Fibroblast of lung (primary cell): Measurements from ENCODE around the gene FMR1. TPM values are rescaled to one million over a fixed set of nuclear protein-coding genes. Genes with fewer than 3 reads are reported as not detected.

ENCODE experiments used
- DNase-seq, 2 donors: peaks; one replicate each; pipeline versions ENCODE4 v3.0.0 to v3.0.0-alpha.2; 2010; ENCODE audit warnings: low read depth in 2 of 2
- H2AFZ ChIP-seq: 2 replicates; pipeline ENCODE4 v1.5.1; 2012; ENCODE audit warnings: low read length, control low read depth, inconsistent platforms
- H3K27ac ChIP-seq: 2 replicates; pipeline ENCODE4 v1.5.1; 2011; ENCODE audit warnings: low read length, control low read depth; ENCODE audit not compliant: insufficient read depth
- H3K27me3 ChIP-seq: 2 replicates; pipeline ENCODE4 v1.5.1; 2011; ENCODE audit warnings: mild to moderate bottlenecking, low read length; ENCODE audit not compliant: control insufficient read depth, insufficient read depth
- H3K36me3 ChIP-seq: 2 replicates; pipeline ENCODE4 v1.5.1; 2011; ENCODE audit warnings: low read length; ENCODE audit not compliant: control insufficient read depth, insufficient read depth
- H3K4me1 ChIP-seq: 2 replicates; pipeline ENCODE4 v1.5.1; 2011; ENCODE audit warnings: low read length; ENCODE audit not compliant: control insufficient read depth, insufficient read depth; ENCODE audit errors: extremely low read depth
- H3K4me2 ChIP-seq: 2 replicates; pipeline ENCODE4 v1.5.1; 2011; ENCODE audit warnings: low read length, control low read depth; ENCODE audit not compliant: insufficient read depth; ENCODE audit errors: extremely low read depth
- H3K4me3 ChIP-seq, 4 experiments: fragments of 200-600 bp in 1 of 4; sonication (generic) in 1 of 4; replicated peaks in 1 of 4; 2 replicates each; pipeline ENCODE4 v1.5.1; 2011 to 2016; ENCODE audit warnings: low read length in 4 of 4, low read depth in 3 of 4, mild to moderate bottlenecking in 3 of 4, control low read depth in 2 of 4, inconsistent platforms in 1 of 4, mixed read lengths in 1 of 4; ENCODE audit not compliant: insufficient read depth in 1 of 4; ENCODE audit errors: control extremely low read depth in 1 of 4
- H3K79me2 ChIP-seq: 2 replicates; pipeline ENCODE4 v1.5.1; 2012; ENCODE audit warnings: mild to moderate bottlenecking, low read length, inconsistent platforms; ENCODE audit not compliant: control insufficient read depth, insufficient read depth
- H3K9ac ChIP-seq: 2 replicates; pipeline ENCODE4 v1.5.1; 2011; ENCODE audit warnings: mild to moderate bottlenecking, low read length, control low read depth; ENCODE audit not compliant: insufficient read depth
- H3K9me3 ChIP-seq: 2 replicates; pipeline ENCODE4 v1.5.1; 2012; ENCODE audit warnings: low read depth, low read length; ENCODE audit not compliant: control insufficient read depth, insufficient read depth
- H4K20me1 ChIP-seq: 2 replicates; pipeline ENCODE4 v1.5.1; 2011; ENCODE audit warnings: low read length; ENCODE audit not compliant: control insufficient read depth, insufficient read depth; ENCODE audit errors: extremely low read depth
- CTCF ChIP-seq, 2 donors: IDR thresholded peaks in 1 of 2; conservative IDR thresholded peaks in 1 of 2; 1 replicate in 1 of 2; 2 replicates in 1 of 2; pipeline ENCODE4 v1.5.1; 2011 to 2012; ENCODE audit warnings: low read length in 2 of 2, control low read depth in 1 of 2, inconsistent platforms in 1 of 2, low read depth in 1 of 2, mild to moderate bottlenecking in 1 of 2
- EZH2 ChIP-seq: IDR thresholded peaks from 2 replicates; pipeline ENCODE4 v1.5.1; 2012; ENCODE audit warnings: low read length, control low read depth, mild to moderate bottlenecking; ENCODE audit errors: missing control alignments
- polyA plus RNA-seq, 2 donors: library from polyadenylated mRNA; depleted of rRNA in 1 of 2; stranded (reverse) in 1 of 2; unstranded in 1 of 2; fragments of >200 nt; gene quantifications; 2 replicates each; pipeline ENCODE4 v1.2.1, GENCODE V29; 2011 to 2012; ENCODE audit warnings: missing spikeins in 1 of 2
- total RNA-seq: library from RNA; depleted of rRNA; stranded (reverse); fragments of >200 nt; gene quantifications from 2 replicates; pipeline ENCODE4 v1.2.1, GENCODE V29; 2014

The FMR1 gene
- total and polyA plus RNA-seq, 2 donors (not counting 1 experiment from before 2014, with no cell fraction given): 26.1 to 36.5 TPM

GRCh38 chrX:147899379-147900114, 12.2 kb upstream of the FMR1 start:
- Histone ChIP-seq H3K9me3 (no peaks in the 10 kb centered on the region), H4K20me1 (no peaks in the 10 kb centered on the region), H3K4me3 (no peak overlapping the region), H3K27ac (no peak overlapping the region), H3K36me3 (no peaks in the 10 kb centered on the region), H2AFZ (no peak overlapping the region), H3K9ac (no peak overlapping the region), H3K79me2 (no peaks in the 10 kb centered on the region), H3K27me3 (no peaks in the 10 kb centered on the region), H3K4me1 (no peaks in the 10 kb centered on the region), H3K4me2 (no peak overlapping the region)
- TF ChIP-seq CTCF (conservative IDR thresholded peaks at IDR 0.05 in 1 of 2, IDR thresholded peaks at IDR 0.05 in 1 of 2; ENCODE audit: low read depth in 1 of 2, low read length in 2 of 2) (no peak), EZH2 (no peak)
- no peak for DNase-seq

GRCh38 chrX:147900349-147900748, 11.4 kb upstream of the FMR1 start:
- DNase-seq: no peak

More at GRCh38 chrX:147900349-147900748, 11.4 kb upstream of the FMR1 start:
- Histone ChIP-seq H4K20me1 (no peaks in the 10 kb centered on the region), H3K36me3 (no peaks in the 10 kb centered on the region), H3K4me3 (no peak overlapping the region), H3K27ac (no peak overlapping the region), H3K4me2 (no peak overlapping the region), H2AFZ (no peak overlapping the region), H3K27me3 (no peaks in the 10 kb centered on the region), H3K4me1 (no peaks in the 10 kb centered on the region), H3K9ac (no peak overlapping the region), H3K9me3 (no peaks in the 10 kb centered on the region), H3K79me2 (no peaks in the 10 kb centered on the region)
- TF ChIP-seq CTCF (conservative IDR thresholded peaks at IDR 0.05 in 1 of 2, IDR thresholded peaks at IDR 0.05 in 1 of 2; ENCODE audit: low read depth in 1 of 2, low read length in 2 of 2) (no peak), EZH2 (no peak)
